HL-60 (cell line): Measurements from ENCODE around the gene BOLL.

Source experiments
- DNase-seq, 2 experiments: peaks; one replicate each; pipeline ENCODE4 v3.0.0-alpha.2; 2010 to 2020; ENCODE audit warnings: low read depth in 1 of 2, low spot score in 1 of 2
- H3K27ac ChIP-seq: fragments of 250-450 bp; sonication (Bioruptor Pico); replicated peaks from 2 replicates; pipeline ENCODE4 v1.5.1; 2020; ENCODE audit warnings: mild to moderate bottlenecking, moderate library complexity
- H3K27me3 ChIP-seq: fragments of 250-450 bp; sonication (Bioruptor Pico); 2 replicates; pipeline ENCODE4 v1.5.1; 2021; ENCODE audit warnings: mild to moderate bottlenecking, moderate library complexity; ENCODE audit not compliant: insufficient read depth, poor library complexity, severe bottlenecking
- H3K4me3 ChIP-seq: replicated peaks from 2 replicates; pipeline ENCODE4 v1.5.1; 2011; ENCODE audit warnings: mild to moderate bottlenecking, control low read depth, low read length; ENCODE audit not compliant: insufficient read depth
- CTCF ChIP-seq: IDR thresholded peaks from one replicate; pipeline ENCODE4 v1.5.1; 2011; ENCODE audit warnings: low read length, control low read depth, inconsistent platforms; ENCODE audit not compliant: insufficient read depth
- GABPA ChIP-seq: IDR thresholded peaks from 2 replicates; pipeline ENCODE4 v1.6.1; 2012; ENCODE audit warnings: low read depth
- POLR2AphosphoS5 ChIP-seq: IDR thresholded peaks from 2 replicates; pipeline ENCODE4 v1.6.1; 2012; ENCODE audit warnings: low read depth
- REST ChIP-seq: IDR thresholded peaks from 2 replicates; pipeline ENCODE4 v1.6.1; 2012; ENCODE audit warnings: low read depth; ENCODE audit not compliant: insufficient replicate concordance
- SPI1 ChIP-seq: IDR thresholded peaks from 2 replicates; pipeline ENCODE4 v1.6.1; 2012; ENCODE audit warnings: low read depth, mild to moderate bottlenecking, borderline replicate concordance

Gene BOLL

DNA sequence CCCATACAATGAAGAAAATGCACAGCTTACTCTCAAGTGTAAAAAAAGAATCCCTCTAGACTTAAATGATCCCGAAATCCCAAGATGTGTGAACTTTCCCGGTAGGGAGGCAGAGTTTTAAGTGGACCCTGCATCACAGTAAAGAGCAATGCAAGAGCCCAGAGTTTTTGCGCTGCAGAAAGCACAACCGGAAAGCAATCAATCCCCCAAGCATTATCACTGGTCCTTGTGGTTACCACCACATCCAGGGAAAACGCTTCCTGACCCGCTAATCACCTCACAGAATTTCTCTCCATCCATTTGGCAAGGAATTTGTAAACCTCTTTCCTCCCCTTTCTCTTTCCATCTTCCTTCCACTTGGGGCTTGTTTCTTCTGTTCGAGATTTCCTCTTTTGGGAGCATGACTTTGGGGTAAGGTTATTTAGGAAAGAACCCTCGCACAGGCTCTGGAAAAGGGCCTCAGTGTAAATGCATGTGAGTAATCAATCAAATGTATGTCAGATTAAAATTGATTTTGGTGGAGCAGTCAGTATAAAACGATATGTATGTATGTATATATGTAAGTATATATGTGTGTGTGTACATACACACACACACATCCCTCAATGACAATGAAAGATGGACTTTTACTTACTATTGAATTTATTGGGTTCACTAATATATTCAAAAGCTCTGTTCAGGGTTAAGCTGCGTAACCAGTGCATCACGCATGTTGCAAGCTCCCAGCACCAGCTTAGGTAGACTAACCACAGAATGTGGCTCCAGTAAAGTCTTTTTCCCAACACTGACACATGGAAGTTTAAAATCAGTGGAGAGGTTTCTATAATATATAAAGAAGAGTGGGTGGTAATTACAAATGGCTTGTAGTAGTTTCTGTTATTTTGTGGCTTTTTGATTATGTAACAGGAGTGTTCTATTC lies 20.9 kb upstream of the BOLL start:
- no peak for TF ChIP-seq CTCF
- no peak for TF ChIP-seq GABPA
- no peak for TF ChIP-seq POLR2AphosphoS5
- TF ChIP-seq REST = no peak
- no peak for TF ChIP-seq SPI1
- no peak for DNase-seq
- peaks cover 5% of the 10 kb centered on the region for H3K27me3 ChIP-seq
- H3K4me3 ChIP-seq = peak overlapping the region; percentile 73
- no peak overlapping the region for H3K27ac ChIP-seq

- Histone ChIP-seq H3K27ac (no peak overlapping the region), H3K27me3 (peaks cover 5% of the 10 kb centered on the region), H3K4me3 (peak overlapping the region; percentile 73)
- no peak for DNase-seq
- TF ChIP-seq GABPA (no peak), CTCF (no peak), REST (no peak), POLR2AphosphoS5 (no peak), SPI1 (no peak)
These were observed 19.9 kb upstream of the BOLL start for GRCh38 chr2:197804758-197805714.

GRCh38 chr2:197804049-197804757 lies 19.1 kb upstream of the BOLL start, which contains the start of gene PLCL1:
Gene PLCL1 (plus strand): TSS chr2:197804593.
- TF ChIP-seq POLR2AphosphoS5 (no peak), SPI1 (0 out of 2 replicates have a peak, but pooled peaks have one; percentile 1)
- peak; percentile 68 to 95 for DNase-seq
- Histone ChIP-seq H3K4me3 (peak within 1 kb of the TSS; percentile 73), H3K27me3 (peaks cover 5% of the 10 kb centered on the region), H3K27ac (no peak within 1 kb of the TSS)
